Fibroblast of the aortic adventitia (primary cell): ENCODE results near the gene PLPPR5. TPM values are rescaled to one million over a fixed set of nuclear protein-coding genes. Genes with fewer than 3 reads are reported as not detected.
"Not testable (repeated sequence)": the region's sequence is repeated elsewhere in the genome, so short reads cannot be mapped to it uniquely, and the experiment has no call there.

Source experiments
- DNase-seq: peaks from one replicate; pipeline ENCODE4 v3.0.0-alpha.2; 2010; ENCODE audit warnings: low read depth
- H3K4me3 ChIP-seq: 2 replicates; pipeline ENCODE4 v1.5.1; 2011; ENCODE audit warnings: low read depth, mild to moderate bottlenecking, control low read depth, low read length, moderate library complexity
- total RNA-seq: library from RNA; depleted of rRNA; stranded (reverse); fragments of >200 nt; gene quantifications from 2 replicates; pipeline ENCODE4 v1.2.3, GENCODE V29; 2012; ENCODE audit warnings: low replicate concordance
- TF ChIP-seq, protein P1 (sequence below): IDR thresholded peaks from 2 replicates; pipeline ENCODE4 v1.5.1; 2011; ENCODE audit warnings: mild to moderate bottlenecking, low read length, control low read depth, inconsistent platforms; ENCODE audit not compliant: insufficient read depth

PLPPR5 gene
- total RNA-seq, 1 donor = 0.09 TPM

DNA sequence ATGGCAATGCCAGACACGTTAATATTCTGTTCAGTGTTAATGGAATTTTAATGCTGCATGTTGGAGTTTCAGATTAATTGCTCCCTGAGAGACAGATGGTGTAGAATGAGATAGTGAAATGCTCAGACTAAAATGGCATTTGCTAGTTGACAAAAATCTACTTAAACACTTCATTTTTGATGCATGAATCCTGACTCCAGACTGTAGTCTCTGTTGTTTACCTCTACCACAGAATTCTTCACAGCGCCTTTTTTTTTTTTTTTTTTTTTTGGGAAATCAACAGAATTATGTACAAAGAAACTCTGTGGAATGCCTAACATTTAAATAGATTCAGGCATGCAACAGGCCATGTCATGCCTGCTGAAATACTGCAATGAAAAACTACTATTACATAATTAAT is 111.3 kb downstream of the PLPPR5 start:
- TF ChIP-seq, protein P1, sequence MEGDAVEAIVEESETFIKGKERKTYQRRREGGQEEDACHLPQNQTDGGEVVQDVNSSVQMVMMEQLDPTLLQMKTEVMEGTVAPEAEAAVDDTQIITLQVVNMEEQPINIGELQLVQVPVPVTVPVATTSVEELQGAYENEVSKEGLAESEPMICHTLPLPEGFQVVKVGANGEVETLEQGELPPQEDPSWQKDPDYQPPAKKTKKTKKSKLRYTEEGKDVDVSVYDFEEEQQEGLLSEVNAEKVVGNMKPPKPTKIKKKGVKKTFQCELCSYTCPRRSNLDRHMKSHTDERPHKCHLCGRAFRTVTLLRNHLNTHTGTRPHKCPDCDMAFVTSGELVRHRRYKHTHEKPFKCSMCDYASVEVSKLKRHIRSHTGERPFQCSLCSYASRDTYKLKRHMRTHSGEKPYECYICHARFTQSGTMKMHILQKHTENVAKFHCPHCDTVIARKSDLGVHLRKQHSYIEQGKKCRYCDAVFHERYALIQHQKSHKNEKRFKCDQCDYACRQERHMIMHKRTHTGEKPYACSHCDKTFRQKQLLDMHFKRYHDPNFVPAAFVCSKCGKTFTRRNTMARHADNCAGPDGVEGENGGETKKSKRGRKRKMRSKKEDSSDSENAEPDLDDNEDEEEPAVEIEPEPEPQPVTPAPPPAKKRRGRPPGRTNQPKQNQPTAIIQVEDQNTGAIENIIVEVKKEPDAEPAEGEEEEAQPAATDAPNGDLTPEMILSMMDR = no peak
- H3K4me3 ChIP-seq = no peak overlapping the region
- no peak for DNase-seq

DNA sequence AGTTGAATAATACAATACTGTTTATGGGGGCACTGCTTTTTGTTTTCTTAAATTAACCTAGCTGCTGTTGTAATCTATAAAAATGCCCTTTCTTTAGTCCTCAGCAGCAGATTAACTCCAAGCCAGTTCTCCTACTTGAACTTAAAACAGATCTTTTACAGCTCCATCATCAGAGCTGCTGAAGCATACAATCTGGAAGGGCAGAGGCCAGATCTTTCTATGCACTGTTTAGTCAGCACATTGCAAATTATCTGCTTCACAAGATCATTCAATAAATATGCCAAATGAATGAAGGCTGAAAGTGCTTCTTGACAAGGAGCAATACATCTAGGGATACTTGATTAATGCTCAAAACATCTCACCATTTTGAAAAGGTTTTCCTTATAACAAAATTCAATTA is 115.8 kb downstream of the PLPPR5 start:
- DNase-seq = no peak
- no peak overlapping the region for H3K4me3 ChIP-seq
- TF ChIP-seq, protein P1 = no peak

DNA sequence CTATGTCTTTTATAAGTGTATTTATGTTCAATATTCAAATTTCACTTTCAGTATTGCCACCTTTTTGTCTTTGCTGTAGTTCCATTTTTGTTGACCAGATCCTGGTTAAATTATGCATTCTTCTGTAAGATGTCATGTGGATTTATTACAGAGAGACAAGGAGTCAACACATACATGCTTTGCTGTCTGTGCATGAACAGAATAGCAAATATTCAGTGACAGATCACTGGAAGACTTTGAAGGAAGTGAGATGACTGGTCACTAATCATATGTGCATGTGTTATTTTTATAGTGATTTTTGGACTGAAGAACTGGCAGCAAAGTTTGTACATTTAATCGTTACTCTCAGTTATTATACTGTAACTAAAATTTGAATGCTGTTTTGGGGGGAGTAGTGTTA is 117.2 kb downstream of the PLPPR5 start:
- TF ChIP-seq, protein P1 = no peak
- no peak overlapping the region for H3K4me3 ChIP-seq
- no peak for DNase-seq

DNA sequence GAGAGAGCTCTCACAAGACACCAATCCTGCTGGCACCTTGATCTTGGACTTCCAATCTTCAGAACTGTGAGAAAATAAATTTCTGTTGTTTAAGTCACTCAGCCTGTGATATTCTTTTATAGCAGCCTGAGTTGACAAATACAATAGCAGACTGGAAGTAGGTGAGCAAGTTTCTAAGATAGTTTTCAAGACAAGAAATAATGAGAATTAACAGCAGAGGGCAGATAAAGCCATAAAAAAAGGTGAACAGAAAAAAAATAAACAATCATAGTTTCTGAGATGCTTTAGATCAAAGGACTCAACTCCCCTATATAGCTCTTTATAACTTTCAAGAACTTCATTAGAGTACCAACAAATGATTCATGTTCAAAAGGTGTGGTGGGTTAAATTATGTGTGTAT is 119.8 kb downstream of the PLPPR5 start:
- peak; percentile 7 for DNase-seq
- TF ChIP-seq, protein P1 = no peak
- no peak overlapping the region for H3K4me3 ChIP-seq

DNA sequence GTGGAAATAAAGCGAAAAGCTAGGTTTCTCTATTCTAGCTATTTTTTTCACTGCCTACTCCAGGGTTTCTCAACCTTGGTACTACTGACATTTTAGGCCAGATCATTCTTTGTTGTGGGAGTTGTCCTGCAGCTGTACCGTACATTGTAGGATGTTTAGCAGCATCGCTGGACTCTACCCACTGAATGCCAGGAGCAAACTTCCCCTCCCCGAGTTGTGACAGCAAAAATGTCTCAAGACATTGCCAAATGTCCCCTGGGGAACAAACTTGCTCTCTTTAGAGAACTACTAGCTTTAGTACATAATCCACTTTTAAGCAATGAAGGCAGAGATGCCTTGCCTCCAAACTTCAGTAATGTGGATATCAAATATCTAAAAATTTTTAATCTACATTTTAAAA is 122.8 kb downstream of the PLPPR5 start:
- TF ChIP-seq, protein P1 = no peak
- no peak overlapping the region for H3K4me3 ChIP-seq

DNA sequence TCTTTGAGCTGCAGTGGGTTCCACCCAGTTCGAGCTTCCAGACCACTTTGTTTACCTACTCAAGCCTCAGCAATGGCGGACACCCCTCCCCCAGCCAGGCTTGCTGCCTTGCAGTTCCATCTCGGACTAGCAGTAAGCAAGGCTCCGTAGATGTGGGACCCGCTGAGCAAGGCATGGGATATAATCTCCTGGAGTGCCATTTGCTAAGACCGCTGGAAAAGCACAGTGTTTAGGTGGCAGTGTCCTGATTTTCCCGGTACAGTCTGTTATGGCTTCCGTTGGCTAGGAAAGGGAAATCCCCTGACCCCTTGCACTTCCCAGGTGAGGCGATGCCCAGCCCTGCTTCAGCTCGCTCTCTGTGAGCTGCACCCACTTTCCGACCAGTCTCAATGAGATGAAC is 123.4 kb downstream of the PLPPR5 start:
- not testable (repeated sequence) for H3K4me3 ChIP-seq, DNase-seq

More for the DNA sequence above, 122.8 kb downstream of the PLPPR5 start:
- DNase-seq = no peak

DNA sequence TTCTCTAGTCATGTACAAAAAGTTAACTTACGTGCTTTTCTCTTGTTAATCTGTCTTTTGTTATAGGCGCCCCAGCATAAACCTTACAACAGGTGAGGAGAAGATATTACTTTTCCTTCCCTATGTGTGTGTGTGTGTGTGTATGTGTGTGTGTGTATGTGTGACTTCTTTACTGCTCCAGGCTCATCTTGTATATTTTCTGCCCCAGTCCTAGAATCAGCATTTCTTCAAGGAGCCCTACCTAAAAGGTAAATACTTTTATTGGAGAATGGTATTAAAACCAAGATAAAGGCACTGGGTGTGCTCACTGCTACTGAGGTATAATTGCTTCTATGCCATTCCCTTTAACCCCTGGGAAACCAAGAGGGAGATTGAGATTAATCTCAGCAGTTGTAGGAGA is 129.8 kb downstream of the PLPPR5 start:
- no peak for DNase-seq
- H3K4me3 ChIP-seq = no peak overlapping the region
- TF ChIP-seq, protein P1 = no peak
